Endothelial cell of umbilical vein (primary cell): ENCODE measurements around the gene PTP4A1. TPM values are rescaled to one million over a fixed set of nuclear protein-coding genes. Genes with fewer than 3 reads are reported as not detected.

ENCODE experiments used
- BruUV-seq: library from RNA; stranded (reverse); fragments of 400-500 nt; replicated peaks from 2 replicates; lab custom pipeline; 2021; lab: Mats Ljungman, UMichigan
- CTCF ChIA-PET: fragments of 300-600, 350-600 bp; sonication (Branson Sonifier 250); formaldehyde crosslinking; loops from one replicate; lab custom pipeline; 2021; ENCODE audit warnings: antibody characterized with exemption, inconsistent platforms; lab: Charles Lee
- POLR2A ChIA-PET: fragments of 300-600, 350-600 bp; sonication (Branson Sonifier 250); formaldehyde crosslinking; loops from one replicate; lab custom pipeline; 2021; ENCODE audit warnings: antibody characterized with exemption, inconsistent platforms; lab: Charles Lee
- DNase-seq: peaks from one replicate; pipeline ENCODE4 v3.0.0-alpha.2; 2011; ENCODE audit warnings: low read depth, low spot score
- FAIRE-seq: peaks from 2 replicates; lab custom pipeline; 2011; peaks lifted over from hg19 to GRCh38; lab: Jason Lieb, UNC
- H2AFZ ChIP-seq: 2 replicates; pipeline ENCODE4 v1.6.0; 2012; ENCODE audit warnings: low read depth, low read length, control low read depth, inconsistent platforms
- H3K27ac ChIP-seq: 2 replicates; pipeline ENCODE4 v1.5.1; 2011; ENCODE audit warnings: low read depth, mild to moderate bottlenecking, control low read depth, low read length, moderate library complexity; ENCODE audit not compliant: insufficient read depth
- H3K27me3 ChIP-seq, 2 experiments: 2 replicates each; pipeline versions ENCODE4 v1.6.0 to v1.6.1; 2011; ENCODE audit warnings: low read length in 2 of 2, mixed read lengths in 1 of 2; ENCODE audit not compliant: control insufficient read depth in 2 of 2, insufficient read depth in 2 of 2
- H3K36me3 ChIP-seq, 2 experiments: 2 replicates in 1 of 2; 3 replicates in 1 of 2; pipeline ENCODE4 v1.5.1; 2011; ENCODE audit warnings: low read length in 2 of 2, mild to moderate bottlenecking in 1 of 2, moderate library complexity in 1 of 2; ENCODE audit not compliant: control insufficient read depth in 2 of 2, insufficient read depth in 2 of 2; ENCODE audit errors: extremely low read depth in 1 of 2
- H3K4me1 ChIP-seq: 3 replicates; pipeline ENCODE4 v1.5.1; 2011; ENCODE audit warnings: mild to moderate bottlenecking, low read length; ENCODE audit not compliant: control insufficient read depth, insufficient read depth; ENCODE audit errors: extremely low read depth
- H3K4me2 ChIP-seq: 2 replicates; pipeline ENCODE4 v1.6.1; 2011; ENCODE audit warnings: low read length, control low read depth, mixed read lengths; ENCODE audit not compliant: insufficient read depth
- H3K4me3 ChIP-seq, 3 experiments: fragments of 200-600 bp in 1 of 3; sonication (generic), shearing (Covaris generic) in 1 of 3; replicated peaks in 1 of 3; 2 replicates each; pipeline ENCODE4 v1.5.1; 2011 to 2016; ENCODE audit warnings: control low read depth in 3 of 3, low read length in 3 of 3, mild to moderate bottlenecking in 2 of 3, inconsistent platforms in 1 of 3, low read depth in 1 of 3, moderate library complexity in 1 of 3; ENCODE audit not compliant: insufficient read depth in 1 of 3
- H3K79me2 ChIP-seq: 2 replicates; pipeline ENCODE4 v1.6.0; 2012; ENCODE audit warnings: low read length, inconsistent platforms; ENCODE audit not compliant: control insufficient read depth, insufficient read depth
- H3K9ac ChIP-seq: replicated peaks from 2 replicates; pipeline ENCODE3; 2011; ENCODE audit warnings: low read length, control low read depth; ENCODE audit not compliant: insufficient read depth; ENCODE audit errors: extremely low read depth
- H3K9me1 ChIP-seq: replicated peaks from 3 replicates; pipeline ENCODE4 v1.6.0; 2011; ENCODE audit warnings: mild to moderate bottlenecking, low read length; ENCODE audit not compliant: control insufficient read depth, insufficient read depth; ENCODE audit errors: extremely low read depth
- H3K9me3 ChIP-seq: replicated peaks from 2 replicates; pipeline ENCODE4 v1.5.1; 2012; ENCODE audit warnings: low read length, inconsistent platforms; ENCODE audit not compliant: control insufficient read depth, insufficient read depth
- H4K20me1 ChIP-seq: replicated peaks from 2 replicates; pipeline ENCODE3; 2011; ENCODE audit warnings: mild to moderate bottlenecking, low read length; ENCODE audit not compliant: control insufficient read depth, insufficient read depth; ENCODE audit errors: extremely low read depth
- CTCF ChIP-seq, 2 donors: IDR thresholded peaks; 1 replicate in 1 of 2; 2 replicates in 1 of 2; pipeline ENCODE4 v1.5.1; 2011; ENCODE audit warnings: low read length in 2 of 2, mild to moderate bottlenecking in 2 of 2, moderate library complexity in 2 of 2, control low read depth in 1 of 2, inconsistent platforms in 1 of 2, low read depth in 1 of 2; ENCODE audit not compliant: insufficient read depth in 1 of 2; ENCODE audit errors: extremely low read depth in 1 of 2
- EZH2 ChIP-seq: IDR thresholded peaks from 2 replicates; pipeline ENCODE4 v1.6.1; 2012; ENCODE audit warnings: borderline replicate concordance, low read depth, mild to moderate bottlenecking, moderate library complexity, low read length, inconsistent platforms; ENCODE audit not compliant: severe bottlenecking
- FOS ChIP-seq: IDR thresholded peaks from 2 replicates; pipeline ENCODE4 v1.6.1; 2011; ENCODE audit warnings: mild to moderate bottlenecking, low read length, moderate library complexity, borderline replicate concordance; ENCODE audit not compliant: insufficient read depth
- GATA2 ChIP-seq: IDR thresholded peaks from 2 replicates; pipeline ENCODE4 v1.7.0; 2011; ENCODE audit warnings: low read depth, mild to moderate bottlenecking, moderate library complexity, mixed read lengths, low read length; ENCODE audit not compliant: insufficient read length, insufficient read depth
- JUN ChIP-seq: IDR thresholded peaks from 2 replicates; pipeline ENCODE4 v1.6.1; 2011; ENCODE audit warnings: borderline replicate concordance, low read depth; ENCODE audit not compliant: insufficient read length, insufficient read depth
- MYC ChIP-seq: IDR thresholded peaks from one replicate; pipeline ENCODE4 v1.6.1; 2011; ENCODE audit warnings: mild to moderate bottlenecking, low read depth, low read length
- POLR2A ChIP-seq: IDR thresholded peaks from 2 replicates; pipeline ENCODE4 v1.6.1; 2012; ENCODE audit warnings: low read depth, mild to moderate bottlenecking, control low read depth, low read length
- POLR2AphosphoS5 ChIP-seq: IDR thresholded peaks from 2 replicates; pipeline ENCODE4 v1.6.1; 2012; ENCODE audit warnings: low read depth, mild to moderate bottlenecking, control low read depth, low read length, moderate library complexity; ENCODE audit not compliant: insufficient read depth
- dilution Hi-C: fragments of 300-500 bp; cut with MboI; formaldehyde crosslinking; loops from one replicate; pipeline ENCODE4 v1.15.0; 2019; ENCODE audit warnings: low sequenced_read_pairs; ENCODE audit not compliant: extremely low pct_ligation_motif_present
- intact Hi-C: fragments of 100-400 bp; cut with micrococcal nuclease; formaldehyde crosslinking; loops from one replicate; pipeline ENCODE4 v1.10.0; 2022
- polyA plus RNA-seq, 4 experiments: library from polyadenylated mRNA; depleted of rRNA in 3 of 4; stranded (reverse) in 3 of 4; unstranded in 1 of 4; fragments of >200 nt; gene quantifications; 2 replicates each; pipeline versions ENCODE4 v1.2.1 to v1.2.3, GENCODE V29; 2011 to 2012; ENCODE audit warnings: missing spikeins in 1 of 4
- total RNA-seq: library from RNA; stranded (reverse); gene quantifications from 2 replicates; pipeline ENCODE4 v1.2.3, GENCODE V29; 2021
- TF ChIP-seq, protein P1 (sequence below): IDR thresholded peaks from 2 replicates; pipeline ENCODE4 v1.6.1; 2011; ENCODE audit not compliant: insufficient read depth, insufficient read length

The PTP4A1 gene
- total and polyA plus RNA-seq, 2 donors (not counting 3 experiments of a cell fraction or from before 2014, with no cell fraction given), result 10.8 to 58.4 TPM

DNA sequence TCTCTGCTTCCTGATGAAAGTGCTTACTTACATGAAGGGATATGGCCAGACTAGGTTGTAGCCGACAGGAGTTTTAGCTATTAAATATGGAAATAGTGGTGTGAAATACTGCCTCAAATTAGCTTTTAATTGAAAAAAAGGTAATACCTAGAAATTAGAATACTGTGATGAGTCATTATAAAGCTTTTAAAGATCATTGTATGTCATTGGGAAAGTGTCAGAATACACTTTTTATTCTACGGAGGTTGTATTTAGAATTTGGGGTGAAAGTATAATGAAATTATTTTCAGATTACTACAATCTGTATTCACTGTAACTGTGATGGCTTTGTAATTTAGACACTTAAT is 2.2 kb downstream of the PTP4A1 start:
- CTCF ChIA-PET, result interaction anchor here (1.0 to 2.2 kb wide), 5 partner anchors 10 to 228 kb away, joined by 3 to 12 read pairs (median 4); no protein-coding TSS in a partner anchor
- no peaks in the 10 kb centered on the region for H3K9me1 ChIP-seq
- H3K79me2 ChIP-seq, result peaks cover 54% of the 10 kb centered on the region
- POLR2A ChIA-PET, result no interaction called here
- peaks cover 7 to 10% of the 10 kb centered on the region in 2 experiments for H3K27me3 ChIP-seq
- peak overlapping the region in 2 of 3 experiments; percentile 13 to 88 for H3K4me3 ChIP-seq
- no peak overlapping the region for H2AFZ ChIP-seq
- FAIRE-seq (no peak), DNase-seq (no peak)
- no peaks in the 10 kb centered on the region for H3K9me3 ChIP-seq
- dilution Hi-C loops, result no loop called here
- H3K4me1 ChIP-seq, result peaks cover 18% of the 10 kb centered on the region
- TF ChIP-seq JUN (no peak), POLR2A (no peak), MYC (no peak), FOS (peak; percentile 3)
- TF ChIP-seq, protein P1, sequence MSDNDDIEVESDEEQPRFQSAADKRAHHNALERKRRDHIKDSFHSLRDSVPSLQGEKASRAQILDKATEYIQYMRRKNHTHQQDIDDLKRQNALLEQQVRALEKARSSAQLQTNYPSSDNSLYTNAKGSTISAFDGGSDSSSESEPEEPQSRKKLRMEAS, result no peak
- intact Hi-C loops, result loop anchor here (5.0 kb wide), 1 partner anchor 267 kb away; no protein-coding TSS in a partner anchor
- no TSS peak for BruUV-seq
- H3K9ac ChIP-seq, result no peak overlapping the region
- H3K27ac ChIP-seq, result no peak overlapping the region
- H3K36me3 ChIP-seq, result peaks cover 0 to 23% of the 10 kb centered on the region in 2 experiments
- H3K4me2 ChIP-seq, result peak overlapping the region; percentile 89
- H4K20me1 ChIP-seq, result peaks cover 8% of the 10 kb centered on the region

- Histone ChIP-seq H3K4me1 (peaks cover 18% of the 10 kb centered on the region), H3K79me2 (peaks cover 54% of the 10 kb centered on the region), H3K27me3 (peaks cover under 1 to 3% of the 10 kb centered on the region in 2 experiments), H3K9me1 (no peaks in the 10 kb centered on the region), H4K20me1 (peaks cover 8% of the 10 kb centered on the region), H2AFZ (no peak overlapping the region), H3K9ac (no peak overlapping the region), H3K27ac (no peak overlapping the region), H3K9me3 (no peaks in the 10 kb centered on the region), H3K36me3 (peaks cover 6 to 37% of the 10 kb centered on the region in 2 experiments), H3K4me3 (no peak overlapping the region), H3K4me2 (no peak overlapping the region)
- no peak for TF ChIP-seq CTCF (IDR thresholded peaks at IDR 0.05; ENCODE audit: extremely low read depth in 1 of 2, insufficient read depth in 1 of 2, low read depth in 1 of 2, low read length in 2 of 2)
- TF ChIP-seq POLR2AphosphoS5, result no peak
- TF ChIP-seq POLR2A, result no peak
- no peak for TF ChIP-seq EZH2
- no peak for TF ChIP-seq GATA2
- TF ChIP-seq JUN, result no peak
- TF ChIP-seq MYC, result no peak
- no peak for TF ChIP-seq FOS
- TF ChIP-seq, protein P1, result no peak
- dilution Hi-C loops, result no loop called here
- CTCF ChIA-PET, result interaction anchor here (1.1 to 1.3 kb wide), 3 partner anchors 10 to 224 kb away, joined by 3 to 6 read pairs (median 4); no protein-coding TSS in a partner anchor
- BruUV-seq, result no TSS peak
- DNase-seq, result no peak
- FAIRE-seq, result no peak
- intact Hi-C loops, result no loop called here
- POLR2A ChIA-PET, result no interaction called here
Observed at GRCh38 chr6:63576147-63576772, 4.0 kb downstream of the PTP4A1 start.
